B cell (primary cell): ENCODE data around the gene LYRM1. TPM values are rescaled to one million over a fixed set of nuclear protein-coding genes. Genes with fewer than 3 reads are reported as not detected.

Experiments
- ATAC-seq: fragments of 200-7000 bp; cut with Tn5 transposase; one replicate; pipeline ENCODE4 v1.10.0; 2021; ENCODE audit warnings: low read depth, mild to moderate bottlenecking, moderate number of reproducible peaks, moderate library complexity
- CTCF ChIA-PET: fragments of 350-600 bp; sonication (Branson Sonifier 250); formaldehyde crosslinking; loops from one replicate; lab custom pipeline; 2021; ENCODE audit warnings: antibody characterized with exemption, inconsistent platforms; lab: Charles Lee
- POLR2A ChIA-PET: fragments of 350-600 bp; sonication (Branson Sonifier 250); formaldehyde crosslinking; loops from one replicate; lab custom pipeline; 2021; ENCODE audit warnings: antibody characterized with exemption; lab: Charles Lee
- DNase-seq: peaks from one replicate; pipeline ENCODE4 v3.0.0; 2013
- H2AFZ ChIP-seq: 2 replicates; pipeline ENCODE4 v1.6.1; 2012; ENCODE audit warnings: mild to moderate bottlenecking, low read depth, low read length; ENCODE audit not compliant: insufficient read depth, poor library complexity, severe bottlenecking
- H3K27ac ChIP-seq, 2 donors: 1 replicate in 1 of 2; 2 replicates in 1 of 2; pipeline ENCODE4 v1.5.1; 2012 to 2013; ENCODE audit warnings: low read length in 2 of 2, mild to moderate bottlenecking in 2 of 2, moderate library complexity in 1 of 2
- H3K27me3 ChIP-seq, 4 experiments: fragments of 200-600 bp in 1 of 4; sonication (generic) in 1 of 4; replicated peaks in 1 of 4; 1 replicate in 2 of 4; 2 replicates in 2 of 4; pipeline versions ENCODE4 v1.6.1 to v1.7.0; 2013 to 2016; ENCODE audit warnings: low read length in 3 of 4, mild to moderate bottlenecking in 2 of 4, mixed read lengths in 1 of 4, moderate library complexity in 1 of 4; ENCODE audit not compliant: insufficient read depth in 4 of 4, control insufficient read depth in 3 of 4; ENCODE audit errors: control extremely low read depth in 1 of 4
- H3K36me3 ChIP-seq, 2 experiments: replicated peaks in 1 of 2; 1 replicate in 1 of 2; 2 replicates in 1 of 2; pipeline versions ENCODE4 v1.6.1 to v1.7.1; 2013; ENCODE audit warnings: low read length in 1 of 2; ENCODE audit not compliant: insufficient read depth in 2 of 2, control insufficient read depth in 1 of 2; ENCODE audit errors: control extremely low read depth in 1 of 2, extremely low read depth in 1 of 2
- H3K4me1 ChIP-seq, 2 donors: fragments of 200-600 bp in 1 of 2; sonication (generic) in 1 of 2; 1 replicate in 1 of 2; 2 replicates in 1 of 2; pipeline versions ENCODE4 v1.5.1 to v1.6.1; 2013 to 2017; ENCODE audit warnings: low read length in 2 of 2; ENCODE audit not compliant: control insufficient read depth in 2 of 2, insufficient read depth in 2 of 2
- H3K4me2 ChIP-seq: replicated peaks from 2 replicates; pipeline ENCODE3; 2012; ENCODE audit warnings: mild to moderate bottlenecking, low read depth, low read length; ENCODE audit not compliant: poor library complexity, severe bottlenecking
- H3K4me3 ChIP-seq, 5 experiments: fragments of 200-600 bp in 1 of 5; sonication (generic) in 1 of 5; 1 replicate in 3 of 5; 2 replicates in 2 of 5; pipeline versions ENCODE4 v1.5.1 to v1.7.0; 2011 to 2016; ENCODE audit warnings: low read length in 4 of 5, mild to moderate bottlenecking in 4 of 5, low read depth in 2 of 5, control low read depth in 1 of 5, moderate library complexity in 1 of 5; ENCODE audit not compliant: insufficient read depth in 1 of 5; ENCODE audit errors: control extremely low read depth in 1 of 5, extremely low read depth in 1 of 5
- H3K79me2 ChIP-seq: fragments of 200-600 bp; sonication (generic); one replicate; pipeline ENCODE4 v1.6.0; 2016; ENCODE audit warnings: low read length; ENCODE audit not compliant: control insufficient read depth, insufficient read depth
- H3K9ac ChIP-seq: fragments of 200-600 bp; sonication (generic); 2 replicates; pipeline ENCODE4 v1.6.1; 2017; ENCODE audit warnings: mild to moderate bottlenecking, low read length, moderate library complexity
- H3K9me3 ChIP-seq, 3 donors: one replicate each; pipeline versions ENCODE4 v1.6.1 to v1.7.1; 2013; ENCODE audit warnings: low read length in 2 of 3; ENCODE audit not compliant: control insufficient read depth in 2 of 3, insufficient read depth in 1 of 3; ENCODE audit errors: control extremely low read depth in 1 of 3
- H4K20me1 ChIP-seq: 2 replicates; pipeline ENCODE4 v1.6.0; 2012; ENCODE audit warnings: mild to moderate bottlenecking, low read length; ENCODE audit not compliant: insufficient read depth, control insufficient read depth, poor library complexity, severe bottlenecking
- H3K27ac Mint-ChIP-seq: one replicate; pipeline ENCODE4 v1.8.0; 2021; ENCODE audit warnings: mixed read lengths
- H3K27me3 Mint-ChIP-seq: one replicate; pipeline ENCODE4 v1.8.0; 2021; ENCODE audit warnings: mixed read lengths
- H3K4me1 Mint-ChIP-seq: one replicate; pipeline ENCODE4 v1.8.0; 2021; ENCODE audit warnings: mixed read lengths
- H3K4me3 Mint-ChIP-seq: one replicate; pipeline ENCODE4 v1.8.0; 2021; ENCODE audit warnings: mixed read lengths
- H3K9me3 Mint-ChIP-seq: one replicate; pipeline ENCODE4 v1.8.0; 2022; ENCODE audit warnings: mixed read lengths; ENCODE audit not compliant: insufficient read depth
- CTCF ChIP-seq: fragments of 200-600 bp; IDR thresholded peaks from one replicate; pipeline ENCODE4 v1.8.0; 2022; ENCODE audit warnings: antibody characterized with exemption, mild to moderate bottlenecking
- EZH2 ChIP-seq: IDR thresholded peaks from 2 replicates; pipeline ENCODE4 v1.6.1; 2012; ENCODE audit warnings: borderline replicate concordance, low read depth, mild to moderate bottlenecking, moderate library complexity, low read length; ENCODE audit not compliant: insufficient read depth, poor library complexity, severe bottlenecking
- WGBS: methylation state at CpG from one replicate; pipeline ENCODE4 v1.1.5; 2013; ENCODE audit warnings: missing lambda C conversion rate; ENCODE audit not compliant: insufficient coverage; 5-methylcytosine and 5-hydroxymethylcytosine counted together
- intact Hi-C: fragments of 100-400 bp; cut with micrococcal nuclease; formaldehyde crosslinking; loops from one replicate; pipeline ENCODE4 v1.10.0; 2022
- polyA plus RNA-seq: library from polyadenylated mRNA; depleted of rRNA; stranded (reverse); fragments of >200 nt; gene quantifications from 2 replicates; pipeline ENCODE4 v1.2.3, GENCODE V29; 2012
- total RNA-seq, 2 donors: library from RNA; stranded (reverse); fragments of 120-200 nt in 1 of 2; gene quantifications; 1 replicate in 1 of 2; 2 replicates in 1 of 2; pipeline versions ENCODE4 v1.2.3 to v1.2.4, GENCODE V29; 2013 to 2022

The LYRM1 gene
- total and polyA plus RNA-seq, 2 donors (not counting 1 experiment from before 2014, with no cell fraction given) = 20.0 to 21.8 TPM

GRCh38 chr16:20899477-20900298, 883 bp upstream of the LYRM1 start:
- 2% methylated on average over 12 of the region's 23 CpGs for WGBS
- no peak for ATAC-seq

More at GRCh38 chr16:20899477-20900298, 883 bp upstream of the LYRM1 start:
- Mint-ChIP-seq H3K4me1 (peaks cover 61% of the 10 kb centered on the region), H3K27ac (peak overlapping the region; percentile 95), H3K9me3 (no peaks in the 10 kb centered on the region), H3K27me3 (no peaks in the 10 kb centered on the region), H3K4me3 (peak overlapping the region; percentile 94)
- Histone ChIP-seq H3K36me3 (no peaks in the 10 kb centered on the region), H3K9ac (peak overlapping the region; percentile 98), H3K27ac (peak overlapping the region; percentile 77 to 96), H3K79me2 (peaks cover 41% of the 10 kb centered on the region), H3K4me2 (peak overlapping the region; percentile 90), H4K20me1 (peaks cover 2% of the 10 kb centered on the region), H3K4me1 (peaks cover 41 to 46% of the 10 kb centered on the region in 2 donors), H3K9me3 (no peaks in the 10 kb centered on the region), H2AFZ (peak overlapping the region; percentile 86), H3K27me3 (no peaks in the 10 kb centered on the region), H3K4me3 (peak overlapping the region; percentile 18 to 96 (median 95))
- CTCF ChIA-PET = interaction anchor here (0.6 to 2.0 kb wide), 4 partner anchors 10 to 1783 kb away, joined by 3 to 9 read pairs (median 3); no protein-coding TSS in a partner anchor
- no peak for DNase-seq
- intact Hi-C loops = loop anchor here (10.0 kb wide), 3 partner anchors 655 to 1345 kb away; partner anchors contain the start of gene VPS35L
- no peak for TF ChIP-seq CTCF
- TF ChIP-seq EZH2 = no peak
- POLR2A ChIA-PET = interaction anchor here (0.6 to 1.9 kb wide), 6 partner anchors 9 to 1878 kb away, joined by 3 to 6 read pairs (median 4); no protein-coding TSS in a partner anchor
